Vagina (tissue), 2 donors: ENCODE data around the gene CCSER1.

ENCODE experiments used
- POLR2AphosphoS5 ChIP-seq, 2 donors: sonication (generic); formaldehyde crosslinking; IDR thresholded peaks; one replicate each; pipeline ENCODE4 v1.9.0; 2017; ENCODE audit warnings: antibody characterized with exemption in 2 of 2, mild to moderate bottlenecking in 2 of 2, low read depth in 1 of 2; ENCODE audit not compliant: insufficient read depth in 1 of 2
- TF ChIP-seq, protein P1 (sequence below), 3 experiments: fragments of 450-650 bp in 2 of 3; fragments of 200-600 bp in 1 of 3; sonication (generic) in 1 of 3; IDR thresholded peaks; one replicate each; pipeline ENCODE4 v1.5.1; 2017 to 2019; ENCODE audit warnings: antibody characterized with exemption in 3 of 3, mild to moderate bottlenecking in 2 of 3, moderate library complexity in 2 of 3

GRCh38 chr4:90852237-90852636 is 725.0 kb downstream of the CCSER1 start:
- TF ChIP-seq POLR2AphosphoS5 (IDR thresholded peaks at IDR 0.05; ENCODE audit: insufficient read depth in 1 of 2, low read depth in 1 of 2): no peak
- TF ChIP-seq, protein P1, sequence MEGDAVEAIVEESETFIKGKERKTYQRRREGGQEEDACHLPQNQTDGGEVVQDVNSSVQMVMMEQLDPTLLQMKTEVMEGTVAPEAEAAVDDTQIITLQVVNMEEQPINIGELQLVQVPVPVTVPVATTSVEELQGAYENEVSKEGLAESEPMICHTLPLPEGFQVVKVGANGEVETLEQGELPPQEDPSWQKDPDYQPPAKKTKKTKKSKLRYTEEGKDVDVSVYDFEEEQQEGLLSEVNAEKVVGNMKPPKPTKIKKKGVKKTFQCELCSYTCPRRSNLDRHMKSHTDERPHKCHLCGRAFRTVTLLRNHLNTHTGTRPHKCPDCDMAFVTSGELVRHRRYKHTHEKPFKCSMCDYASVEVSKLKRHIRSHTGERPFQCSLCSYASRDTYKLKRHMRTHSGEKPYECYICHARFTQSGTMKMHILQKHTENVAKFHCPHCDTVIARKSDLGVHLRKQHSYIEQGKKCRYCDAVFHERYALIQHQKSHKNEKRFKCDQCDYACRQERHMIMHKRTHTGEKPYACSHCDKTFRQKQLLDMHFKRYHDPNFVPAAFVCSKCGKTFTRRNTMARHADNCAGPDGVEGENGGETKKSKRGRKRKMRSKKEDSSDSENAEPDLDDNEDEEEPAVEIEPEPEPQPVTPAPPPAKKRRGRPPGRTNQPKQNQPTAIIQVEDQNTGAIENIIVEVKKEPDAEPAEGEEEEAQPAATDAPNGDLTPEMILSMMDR (IDR thresholded peaks at IDR 0.05): no peak
